ENCODE results near the gene FAM25C.
"Not testable (repeated sequence)": the region's sequence is repeated elsewhere in the genome, so short reads cannot be mapped to it uniquely, and the experiment has no call there.

Gene FAM25C

DNA sequence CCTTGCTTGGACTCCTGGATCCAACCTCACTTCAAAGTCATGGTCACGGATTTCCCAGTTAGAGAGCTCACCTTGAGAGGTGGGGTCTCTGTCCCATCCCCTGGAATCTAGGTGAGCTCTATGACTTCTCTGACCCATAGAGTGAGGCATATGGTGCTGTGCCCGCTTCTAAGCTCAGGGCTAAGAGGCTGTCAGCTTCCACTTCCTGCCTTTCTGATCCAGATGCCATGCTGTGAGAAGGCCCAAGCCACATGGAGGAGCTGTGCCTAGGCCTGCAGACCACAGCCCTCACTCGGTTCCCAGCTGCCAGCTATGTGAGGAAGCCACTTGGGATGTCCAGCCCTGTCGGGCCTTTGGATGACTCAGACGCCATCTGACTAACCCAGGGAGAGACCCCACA is 39.9 kb downstream of the FAM25C start:
- not testable (repeated sequence) for DNase-seq (ENCODE audit: low spot score)

DNA sequence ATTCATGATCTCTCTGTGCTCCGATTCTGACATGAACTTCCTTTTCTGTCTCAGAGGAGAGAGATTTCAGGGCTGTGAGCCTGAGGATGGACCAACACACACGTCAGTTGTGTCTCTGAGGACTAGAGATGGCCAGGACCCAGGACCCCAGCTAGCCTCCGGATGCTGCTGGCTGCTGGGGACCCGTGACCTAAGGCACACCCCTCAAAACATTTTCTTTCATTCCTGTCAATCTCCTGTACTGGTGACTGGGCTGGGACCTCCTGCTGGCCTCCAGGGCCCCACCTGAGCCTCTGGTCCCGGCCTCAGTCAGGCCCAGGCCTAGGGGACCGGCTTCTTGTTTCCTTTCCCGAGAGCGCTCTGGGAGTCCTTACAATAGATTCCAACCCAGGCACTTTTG is 42.4 kb downstream of the FAM25C start:
- DNase-seq (ENCODE audit: low spot score), result not testable (repeated sequence)

DNA sequence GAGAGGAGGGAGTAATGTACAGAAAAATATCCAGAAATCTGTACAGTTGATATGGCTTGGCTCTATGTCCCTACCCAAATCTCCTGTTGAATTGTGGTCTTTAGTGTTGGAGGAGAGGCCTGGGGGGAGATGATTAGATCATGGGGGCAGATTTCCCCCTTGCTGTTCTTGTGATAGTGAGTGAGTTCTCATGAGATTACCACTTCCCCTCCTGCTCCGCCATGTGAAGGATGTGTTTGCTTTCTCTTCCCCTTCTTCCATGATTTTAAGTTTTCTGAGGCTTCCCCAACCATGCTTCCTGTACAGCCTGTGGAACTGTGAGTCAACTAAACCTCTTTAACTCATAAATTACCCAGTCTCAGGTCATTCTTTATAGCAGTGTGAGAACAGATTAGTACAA is 52.2 kb downstream of the FAM25C start:
- DNase-seq (ENCODE audit: low spot score), result not testable (repeated sequence)

Measured in GM20000 (cell line).